Mesendoderm (in vitro differentiated cells): ENCODE results near the gene ALOX5.
A peak's percentile ranks its signal among the peaks of the same experiment; 100 is the strongest.
"Not testable (repeated sequence)": the region's sequence is repeated elsewhere in the genome, so short reads cannot be mapped to it uniquely, and the experiment has no call there.

ENCODE experiments used
- DNase-seq: peaks from one replicate; pipeline ENCODE4 v3.0.0; 2013
- H2AK5ac ChIP-seq: 2 replicates; pipeline ENCODE4 v1.6.1; 2013; ENCODE audit warnings: low read length, inconsistent platforms
- H2BK120ac ChIP-seq: 2 replicates; pipeline ENCODE4 v1.6.1; 2013; ENCODE audit warnings: low read depth, mild to moderate bottlenecking, low read length, moderate library complexity, mixed read lengths
- H2BK15ac ChIP-seq: replicated peaks from 2 replicates; pipeline ENCODE4 v1.6.1; 2013; ENCODE audit warnings: low read depth, mild to moderate bottlenecking, moderate library complexity
- H2BK5ac ChIP-seq: 2 replicates; pipeline ENCODE4 v1.6.1; 2013; ENCODE audit warnings: low read length, inconsistent platforms
- H3K18ac ChIP-seq: 2 replicates; pipeline ENCODE4 v1.6.1; 2013; ENCODE audit warnings: mild to moderate bottlenecking, low read length, mixed read lengths
- H3K23ac ChIP-seq: one replicate; pipeline ENCODE4 v1.6.1; 2013; ENCODE audit warnings: low read length
- H3K27ac ChIP-seq: 2 replicates; pipeline ENCODE4 v1.5.1; 2013; ENCODE audit warnings: low read depth, mild to moderate bottlenecking, inconsistent platforms, low read length, moderate library complexity
- H3K27me3 ChIP-seq: 2 replicates; pipeline ENCODE4 v1.6.1; 2013; ENCODE audit warnings: low read length, control low read depth, mild to moderate bottlenecking, inconsistent platforms; ENCODE audit not compliant: insufficient read depth, poor library complexity
- H3K36me3 ChIP-seq: 2 replicates; pipeline ENCODE4 v1.6.1; 2013; ENCODE audit warnings: low read length, inconsistent platforms; ENCODE audit not compliant: control insufficient read depth, insufficient read depth
- H3K4ac ChIP-seq: one replicate; pipeline ENCODE4 v1.6.1; 2013; ENCODE audit warnings: low read depth, mild to moderate bottlenecking, low read length, moderate library complexity
- H3K4me1 ChIP-seq: 2 replicates; pipeline ENCODE4 v1.6.1; 2013; ENCODE audit warnings: low read depth, low read length, inconsistent platforms; ENCODE audit not compliant: control insufficient read depth
- H3K4me2 ChIP-seq: 2 replicates; pipeline ENCODE4 v1.6.1; 2013; ENCODE audit warnings: low read length
- H3K4me3 ChIP-seq: 2 replicates; pipeline ENCODE4 v1.5.1; 2013; ENCODE audit warnings: mild to moderate bottlenecking, low read length
- H3K56ac ChIP-seq: one replicate; pipeline ENCODE4 v1.6.1; 2013; ENCODE audit warnings: low read length
- H3K79me1 ChIP-seq: 2 replicates; pipeline ENCODE4 v1.6.1; 2013; ENCODE audit warnings: low read length, inconsistent platforms
- H3K79me2 ChIP-seq: 2 replicates; pipeline ENCODE4 v1.6.1; 2013; ENCODE audit warnings: mild to moderate bottlenecking, low read length; ENCODE audit not compliant: control insufficient read depth, insufficient read depth
- H3K9ac ChIP-seq: 2 replicates; pipeline ENCODE4 v1.6.1; 2013; ENCODE audit warnings: low read length, inconsistent platforms
- H4K5ac ChIP-seq: one replicate; pipeline ENCODE4 v1.6.1; 2013; ENCODE audit warnings: low read length
- H4K8ac ChIP-seq: one replicate; pipeline ENCODE4 v1.6.1; 2013; ENCODE audit warnings: low read depth, mild to moderate bottlenecking, control low read depth, low read length, moderate library complexity
- WGBS: extraction: QIAGEN DNeasy Blood & Tissue Kit; methylation state at CpG from one replicate; pipeline ENCODE4 v1.1.7; 2013; ENCODE audit warnings: low lambda C conversion rate, missing lambda C conversion rate; ENCODE audit not compliant: insufficient coverage; ENCODE audit errors: extremely low coverage; 5-methylcytosine and 5-hydroxymethylcytosine counted together

The ALOX5 gene

GRCh38 chr10:45346652-45347335 lies 27.2 kb upstream of the ALOX5 start:
- not testable (repeated sequence) for H3K4ac ChIP-seq, H3K4me3 ChIP-seq, DNase-seq, H3K4me2 ChIP-seq, H3K56ac ChIP-seq, H3K23ac ChIP-seq, H3K4me1 ChIP-seq, H2BK15ac ChIP-seq, H3K36me3 ChIP-seq, H3K79me2 ChIP-seq, H2AK5ac ChIP-seq, H2BK120ac ChIP-seq, H4K8ac ChIP-seq, H3K79me1 ChIP-seq, H3K18ac ChIP-seq, H3K9ac ChIP-seq, H4K5ac ChIP-seq, H2BK5ac ChIP-seq, H3K27me3 ChIP-seq, H3K27ac ChIP-seq
- no CpG with 5 or more reads among the region's 24 CpGs for WGBS

GRCh38 chr10:45347464-45347863 lies 26.6 kb upstream of the ALOX5 start:
- not testable (repeated sequence) for H3K36me3 ChIP-seq, H3K4me1 ChIP-seq, H4K8ac ChIP-seq, H2AK5ac ChIP-seq, H2BK120ac ChIP-seq, H3K27me3 ChIP-seq, H3K4me3 ChIP-seq, H3K4ac ChIP-seq, H3K4me2 ChIP-seq, H3K79me1 ChIP-seq, H2BK5ac ChIP-seq, H3K27ac ChIP-seq, H4K5ac ChIP-seq, H3K18ac ChIP-seq, H3K9ac ChIP-seq, H3K56ac ChIP-seq, DNase-seq, H3K79me2 ChIP-seq, H2BK15ac ChIP-seq, H3K23ac ChIP-seq
- WGBS = no CpG with 5 or more reads among the region's 20 CpGs

GRCh38 chr10:45348196-45348765 lies 25.7 kb upstream of the ALOX5 start:
- H3K79me2 ChIP-seq, H3K4me2 ChIP-seq, H2AK5ac ChIP-seq, H3K36me3 ChIP-seq, H4K8ac ChIP-seq, H3K23ac ChIP-seq, H3K27ac ChIP-seq, H2BK15ac ChIP-seq, H3K18ac ChIP-seq, H4K5ac ChIP-seq, H3K4me3 ChIP-seq, H2BK120ac ChIP-seq, H3K9ac ChIP-seq, H3K79me1 ChIP-seq, H3K4ac ChIP-seq, H2BK5ac ChIP-seq, H3K4me1 ChIP-seq, H3K56ac ChIP-seq, H3K27me3 ChIP-seq: not testable (repeated sequence)
- no CpG with 5 or more reads among the region's 31 CpGs for WGBS
- DNase-seq = peak; percentile 14

- Histone ChIP-seq H4K8ac (no peak overlapping the region), H3K4me3 (no peak overlapping the region), H2BK120ac (no peak overlapping the region), H2BK15ac (no peak overlapping the region), H2BK5ac (no peak overlapping the region), H4K5ac (no peak overlapping the region), H2AK5ac (no peak overlapping the region), H3K56ac (no peak overlapping the region), H3K18ac (no peak overlapping the region), H3K4me1 (no peaks in the 10 kb centered on the region), H3K4me2 (no peak overlapping the region), H3K9ac (no peak overlapping the region), H3K23ac (no peak overlapping the region), H3K79me2 (no peaks in the 10 kb centered on the region), H3K27ac (no peak overlapping the region), H3K27me3 (no peaks in the 10 kb centered on the region), H3K79me1 (no peaks in the 10 kb centered on the region), H3K36me3 (no peaks in the 10 kb centered on the region), H3K4ac (no peak overlapping the region)
- WGBS = no CpG with 5 or more reads among the region's 1 CpG
- DNase-seq = no peak
Observed at GRCh38 chr10:45353186-45353585, 20.8 kb upstream of the ALOX5 start.

GRCh38 chr10:45354261-45354660 lies 19.8 kb upstream of the ALOX5 start:
- Histone ChIP-seq H2BK120ac (no peak overlapping the region), H3K27ac (no peak overlapping the region), H2BK5ac (no peak overlapping the region), H4K8ac (no peak overlapping the region), H3K56ac (no peak overlapping the region), H4K5ac (no peak overlapping the region), H2AK5ac (no peak overlapping the region), H3K23ac (no peak overlapping the region), H3K9ac (no peak overlapping the region), H3K4me3 (no peak overlapping the region), H3K79me1 (no peaks in the 10 kb centered on the region), H3K4me2 (no peak overlapping the region), H2BK15ac (no peak overlapping the region), H3K79me2 (no peaks in the 10 kb centered on the region), H3K36me3 (no peaks in the 10 kb centered on the region), H3K27me3 (no peaks in the 10 kb centered on the region), H3K18ac (no peak overlapping the region), H3K4ac (no peak overlapping the region), H3K4me1 (peaks cover 2% of the 10 kb centered on the region)
- no CpG with 5 or more reads among the region's 3 CpGs for WGBS
- DNase-seq = no peak

GRCh38 chr10:45355494-45355893 lies 18.5 kb upstream of the ALOX5 start:
- Histone ChIP-seq H4K8ac (no peak overlapping the region), H3K27me3 (no peaks in the 10 kb centered on the region), H3K18ac (no peak overlapping the region), H2BK15ac (no peak overlapping the region), H2BK120ac (no peak overlapping the region), H3K27ac (no peak overlapping the region), H3K9ac (no peak overlapping the region), H3K23ac (no peak overlapping the region), H3K4me3 (no peak overlapping the region), H3K56ac (no peak overlapping the region), H2AK5ac (no peak overlapping the region), H4K5ac (no peak overlapping the region), H3K36me3 (no peaks in the 10 kb centered on the region), H3K4me1 (peaks cover 2% of the 10 kb centered on the region), H3K79me1 (no peaks in the 10 kb centered on the region), H3K4me2 (no peak overlapping the region), H3K79me2 (no peaks in the 10 kb centered on the region), H2BK5ac (no peak overlapping the region), H3K4ac (no peak overlapping the region)
- no CpG with 5 or more reads among the region's 4 CpGs for WGBS
- no peak for DNase-seq
